Right atrium auricular region (tissue), 2 donors: Measurements from ENCODE around the gene SLC7A4. TPM values are rescaled to one million over a fixed set of nuclear protein-coding genes. Genes with fewer than 3 reads are reported as not detected.

Experiments used
- DNase-seq: peaks from one replicate; pipeline ENCODE4 v3.0.0-alpha.2; 2019; ENCODE audit warnings: low spot score
- H3K27ac ChIP-seq, 2 donors: fragments of 200-600 bp; sonication (generic); 1 replicate in 1 of 2; 2 replicates in 1 of 2; pipeline ENCODE4 v1.5.1; 2016 to 2019
- H3K27me3 ChIP-seq, 2 donors: fragments of 200-600 bp; sonication (generic); one replicate each; pipeline versions ENCODE4 v1.5.1 to v1.6.0; 2017 to 2019
- H3K36me3 ChIP-seq: fragments of 200-600 bp; sonication (generic); one replicate; pipeline ENCODE4 v1.5.1; 2016
- H3K4me1 ChIP-seq, 2 donors: fragments of 200-600 bp; sonication (generic); one replicate each; pipeline versions ENCODE4 v1.5.1 to v1.6.0; 2017 to 2019
- H3K4me3 ChIP-seq, 2 donors: fragments of 200-600 bp; sonication (generic); 1 replicate in 1 of 2; 2 replicates in 1 of 2; pipeline ENCODE4 v1.5.1; 2017 to 2019; ENCODE audit warnings: mild to moderate bottlenecking in 1 of 2, moderate library complexity in 1 of 2
- H3K9me3 ChIP-seq, 2 donors: fragments of 200-600 bp; sonication (generic); one replicate each; pipeline ENCODE4 v1.5.1; 2019
- total RNA-seq, 2 donors: library from RNA; depleted of rRNA; stranded (reverse); fragments of >200 nt; gene quantifications; one replicate each; pipeline ENCODE4 v1.1.0, GENCODE V29; 2016
- TF ChIP-seq, protein P1 (sequence below), 2 donors: fragments of 200-600 bp; sonication (generic); IDR thresholded peaks; one replicate each; pipeline ENCODE4 v1.5.1; 2019; ENCODE audit warnings: antibody characterized with exemption in 2 of 2

Gene SLC7A4
- total RNA-seq, 2 donors from 2014 or later: 1.9 to 5.0 TPM

DNA sequence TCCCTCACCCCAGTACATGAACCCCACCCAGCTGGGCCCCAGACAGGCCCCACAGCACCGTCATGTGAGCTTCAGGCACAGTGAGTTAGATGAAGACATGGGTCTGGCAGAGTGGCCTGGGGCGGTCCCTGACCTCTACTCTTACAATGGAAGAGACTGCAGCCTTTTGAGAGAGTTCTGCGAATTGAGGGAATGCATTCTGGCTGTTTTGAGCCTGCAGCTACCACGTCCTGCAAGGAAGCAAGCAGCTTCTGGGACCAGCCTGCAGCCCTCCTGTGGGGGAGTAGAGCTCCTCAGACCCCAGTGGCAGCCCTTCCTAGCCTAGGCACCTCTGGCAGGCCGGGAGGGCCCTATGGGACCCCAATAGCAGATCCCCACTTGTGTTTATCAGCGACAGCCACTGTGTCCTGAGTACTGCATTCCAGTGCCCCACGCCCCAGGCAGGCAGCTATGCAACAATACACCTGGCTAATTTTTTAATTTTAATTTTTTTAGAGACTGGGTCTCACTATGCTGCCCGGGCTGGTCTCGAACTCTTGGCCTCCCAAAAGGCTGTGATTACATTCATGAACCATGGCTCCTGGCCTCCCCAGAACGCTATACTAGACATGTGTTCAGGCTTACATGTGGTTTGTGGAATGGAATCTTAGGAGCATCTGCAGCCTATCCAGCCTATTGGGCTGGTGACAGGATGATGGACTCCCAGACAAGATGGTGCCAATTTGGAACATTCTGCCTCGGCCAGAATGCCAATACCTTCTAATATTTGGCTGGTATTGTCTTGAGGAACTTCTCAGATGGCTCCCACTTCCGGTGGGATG is 717 bp upstream of the SLC7A4 start:
- TF ChIP-seq, protein P1, sequence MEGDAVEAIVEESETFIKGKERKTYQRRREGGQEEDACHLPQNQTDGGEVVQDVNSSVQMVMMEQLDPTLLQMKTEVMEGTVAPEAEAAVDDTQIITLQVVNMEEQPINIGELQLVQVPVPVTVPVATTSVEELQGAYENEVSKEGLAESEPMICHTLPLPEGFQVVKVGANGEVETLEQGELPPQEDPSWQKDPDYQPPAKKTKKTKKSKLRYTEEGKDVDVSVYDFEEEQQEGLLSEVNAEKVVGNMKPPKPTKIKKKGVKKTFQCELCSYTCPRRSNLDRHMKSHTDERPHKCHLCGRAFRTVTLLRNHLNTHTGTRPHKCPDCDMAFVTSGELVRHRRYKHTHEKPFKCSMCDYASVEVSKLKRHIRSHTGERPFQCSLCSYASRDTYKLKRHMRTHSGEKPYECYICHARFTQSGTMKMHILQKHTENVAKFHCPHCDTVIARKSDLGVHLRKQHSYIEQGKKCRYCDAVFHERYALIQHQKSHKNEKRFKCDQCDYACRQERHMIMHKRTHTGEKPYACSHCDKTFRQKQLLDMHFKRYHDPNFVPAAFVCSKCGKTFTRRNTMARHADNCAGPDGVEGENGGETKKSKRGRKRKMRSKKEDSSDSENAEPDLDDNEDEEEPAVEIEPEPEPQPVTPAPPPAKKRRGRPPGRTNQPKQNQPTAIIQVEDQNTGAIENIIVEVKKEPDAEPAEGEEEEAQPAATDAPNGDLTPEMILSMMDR (IDR thresholded peaks at IDR 0.05): no peak
- Histone ChIP-seq H3K36me3 (no peaks in the 10 kb centered on the region), H3K9me3 (no peaks in the 10 kb centered on the region), H3K4me1 (peaks cover 0 to 16% of the 10 kb centered on the region in 2 donors), H3K27ac (no peak overlapping the region), H3K27me3 (peaks cover 2 to 5% of the 10 kb centered on the region in 2 donors), H3K4me3 (peak overlapping the region in 1 of 2 donors; percentile 50)
- DNase-seq: no peak

DNA sequence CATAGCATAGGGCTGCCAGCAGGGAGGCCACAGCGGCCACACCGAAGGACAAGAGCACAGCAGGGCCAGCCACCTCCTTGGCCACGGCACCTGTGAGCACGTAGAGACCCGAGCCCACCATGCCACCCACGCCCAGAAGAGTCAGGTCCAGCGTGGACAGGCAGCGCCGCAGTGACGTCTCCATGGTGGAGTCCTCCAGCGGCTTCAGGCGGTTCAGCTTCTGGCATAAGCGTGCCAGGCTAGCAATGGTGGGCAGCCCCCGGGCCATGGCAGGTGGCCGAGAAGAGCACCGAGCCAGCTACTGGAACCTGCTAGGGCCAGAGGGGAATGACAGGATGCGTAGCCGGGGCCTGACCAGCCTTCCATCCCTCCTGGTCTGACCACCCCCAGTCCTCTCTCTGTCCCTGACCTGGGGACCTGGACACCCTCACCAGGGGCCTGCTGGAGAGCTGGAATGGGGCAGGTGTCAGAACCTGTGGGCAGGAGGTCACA is 770 bp downstream of the SLC7A4 start:
- DNase-seq: no peak
- no peaks in the 10 kb centered on the region for H3K36me3 ChIP-seq
- no peak overlapping the region for H3K27ac ChIP-seq
- TF ChIP-seq, protein P1 (IDR thresholded peaks at IDR 0.05): no peak
- H3K27me3 ChIP-seq: peaks cover 2 to 5% of the 10 kb centered on the region in 2 donors
- peak overlapping the region in 1 of 2 donors; percentile 50 for H3K4me3 ChIP-seq
- no peaks in the 10 kb centered on the region for H3K9me3 ChIP-seq
- H3K4me1 ChIP-seq: peaks cover 0 to 21% of the 10 kb centered on the region in 2 donors

DNA sequence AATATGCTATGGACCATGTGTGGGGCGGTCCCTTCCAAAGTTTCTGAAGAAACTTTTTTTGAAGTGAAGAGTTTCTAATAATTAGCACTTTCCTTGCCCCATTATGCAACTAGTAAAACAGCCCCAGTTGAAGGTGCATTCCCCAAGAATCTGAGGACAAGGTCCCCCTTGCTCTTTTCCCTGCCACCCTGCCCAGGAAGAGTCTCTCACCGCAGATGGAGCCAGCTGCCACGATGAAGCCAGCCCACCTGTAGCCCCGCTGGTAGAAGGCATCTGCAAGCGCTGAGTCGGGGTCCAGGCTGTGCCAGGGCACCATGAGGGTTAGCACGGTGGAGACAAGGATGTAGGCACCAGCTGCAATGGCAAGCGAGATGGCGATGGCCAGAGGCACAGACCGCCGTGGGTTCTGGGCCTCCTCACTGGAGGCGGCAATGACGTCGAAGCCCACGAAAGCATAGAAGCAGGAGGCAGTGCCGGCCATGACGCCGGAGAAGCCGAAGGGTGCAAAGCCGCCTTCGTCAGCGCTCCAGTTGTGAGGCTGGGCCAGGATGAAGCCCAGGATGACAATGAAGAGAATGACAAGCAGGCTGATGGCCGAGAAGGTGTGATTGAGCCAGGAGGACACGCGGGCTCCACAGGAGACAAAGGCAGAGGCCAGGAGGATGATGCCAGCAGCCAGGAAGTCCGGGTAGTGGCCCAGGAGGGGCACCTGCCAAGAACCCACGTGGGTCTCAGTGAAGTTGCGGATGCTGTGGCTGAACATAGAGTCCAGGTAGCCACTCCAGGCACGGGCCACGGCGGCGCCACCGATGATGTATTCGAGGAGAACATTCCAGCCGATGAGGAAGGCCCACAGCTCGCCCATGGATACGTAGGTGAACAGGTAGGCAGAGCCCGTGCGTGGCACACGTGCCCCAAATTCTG is 1.5 kb downstream of the SLC7A4 start:
- Histone ChIP-seq H3K4me1 (peaks cover 0 to 21% of the 10 kb centered on the region in 2 donors), H3K36me3 (no peaks in the 10 kb centered on the region), H3K27ac (no peak overlapping the region), H3K27me3 (peaks cover 2 to 5% of the 10 kb centered on the region in 2 donors), H3K4me3 (no peak overlapping the region), H3K9me3 (no peaks in the 10 kb centered on the region)
- no peak for DNase-seq
- TF ChIP-seq, protein P1 (IDR thresholded peaks at IDR 0.05): no peak

DNA sequence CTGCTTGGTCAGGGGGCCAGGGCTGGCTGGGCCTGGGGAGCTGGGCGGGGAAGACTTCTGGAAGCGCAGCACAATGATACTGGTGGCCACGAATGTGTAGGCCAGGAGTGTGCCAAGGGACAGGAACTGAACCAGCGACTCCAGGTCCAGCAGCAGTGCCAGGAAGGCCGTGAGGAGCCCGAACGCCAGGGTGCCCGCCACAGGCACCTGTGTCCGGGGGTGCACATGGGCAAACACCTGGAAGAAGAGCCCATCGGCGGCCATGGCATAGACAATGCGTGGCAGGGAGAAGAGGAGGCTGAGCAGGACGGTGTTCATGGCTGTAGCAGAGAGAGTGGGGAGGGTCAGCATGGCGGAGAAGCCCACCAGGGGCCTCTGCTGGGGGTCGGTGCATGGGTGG is 2.3 kb downstream of the SLC7A4 start:
- Histone ChIP-seq H3K9me3 (no peaks in the 10 kb centered on the region), H3K27ac (no peak overlapping the region), H3K27me3 (peaks cover 2 to 5% of the 10 kb centered on the region in 2 donors), H3K36me3 (no peaks in the 10 kb centered on the region), H3K4me3 (no peak overlapping the region), H3K4me1 (peaks cover 0 to 21% of the 10 kb centered on the region in 2 donors)
- no peak for DNase-seq
- TF ChIP-seq, protein P1 (IDR thresholded peaks at IDR 0.05): no peak

DNA sequence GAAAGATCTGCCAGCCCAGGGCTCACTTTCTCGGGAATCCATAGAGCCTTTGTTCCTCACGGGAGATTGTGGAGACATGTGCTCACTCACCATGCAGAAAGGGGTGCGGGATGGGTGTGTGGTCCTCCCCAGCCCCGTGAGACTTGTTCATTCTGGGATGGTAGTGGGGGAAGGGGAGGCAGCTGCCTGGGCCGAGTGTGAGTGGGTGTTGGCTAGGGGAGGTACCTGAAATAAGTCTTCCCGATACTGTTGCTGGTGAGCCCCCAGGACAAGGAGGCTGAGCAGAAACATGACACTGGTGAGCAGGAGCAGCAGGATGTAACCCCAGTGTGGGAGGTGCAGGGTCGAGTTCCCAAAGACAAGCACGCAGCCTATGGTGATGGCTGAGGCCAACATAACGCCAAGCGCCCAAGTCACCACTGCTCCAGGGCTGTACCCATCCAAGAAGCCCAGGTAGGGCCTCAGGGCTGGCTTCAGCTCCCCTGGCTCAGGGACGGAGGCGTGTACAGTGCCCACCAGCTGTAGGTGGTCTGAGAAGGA is 2.8 kb downstream of the SLC7A4 start:
- Histone ChIP-seq H3K9me3 (no peaks in the 10 kb centered on the region), H3K27me3 (peaks cover 2 to 5% of the 10 kb centered on the region in 2 donors), H3K4me1 (peaks cover 0 to 21% of the 10 kb centered on the region in 2 donors), H3K4me3 (no peak overlapping the region), H3K27ac (no peak overlapping the region), H3K36me3 (no peaks in the 10 kb centered on the region)
- DNase-seq: no peak
- TF ChIP-seq, protein P1 (IDR thresholded peaks at IDR 0.05): no peak
